Right forelimb (tissue), 1 donor: ENCODE results near the gene MCOLN2.

Source experiments
- DNase-seq: peaks from one replicate; pipeline ENCODE4 v3.0.0-alpha.2; 2018

MCOLN2 gene

DNA sequence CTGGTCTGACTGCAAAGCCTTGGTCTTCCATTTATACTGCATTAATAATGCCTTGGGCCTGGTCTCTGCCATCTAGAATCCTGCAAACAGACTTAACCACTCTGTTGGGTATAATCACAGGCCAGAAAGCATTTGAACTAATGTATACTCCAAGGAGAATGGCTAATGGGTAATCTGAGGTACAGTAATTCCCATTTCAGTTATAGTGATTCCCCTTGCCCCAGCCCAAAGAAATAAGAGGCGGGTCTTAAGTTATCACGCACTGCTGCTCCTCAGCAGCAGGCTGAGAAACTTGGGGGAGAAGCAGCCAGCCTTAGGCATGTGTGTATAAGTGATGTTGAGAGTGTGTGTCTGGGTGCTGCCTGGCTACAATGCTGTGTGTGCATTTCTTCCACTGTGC, 106.3 kb downstream of the MCOLN2 start:
- no peak for DNase-seq

DNA sequence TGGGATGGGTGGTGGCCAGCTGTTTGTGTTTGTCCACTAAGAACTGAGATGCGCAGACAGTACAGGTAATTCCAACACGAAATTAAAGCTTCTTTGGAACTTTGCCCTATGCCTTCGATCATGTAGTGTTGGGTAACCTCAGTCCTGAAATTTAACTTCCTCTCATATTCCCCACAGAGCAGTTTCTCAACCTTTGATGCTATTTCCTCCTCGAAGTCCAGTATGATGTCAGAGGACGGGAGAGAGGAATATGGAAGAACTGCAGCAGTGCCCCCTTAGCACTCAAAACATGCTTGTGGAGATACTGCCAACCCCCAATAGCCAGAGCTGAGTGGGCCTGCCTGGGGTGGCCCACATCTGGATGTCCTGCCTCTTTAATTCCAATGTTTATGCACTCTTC, 107.5 kb downstream of the MCOLN2 start:
- no peak for DNase-seq

- DNase-seq = no peak
Observed at GRCh38 chr1:84888753-84889152, 108.2 kb downstream of the MCOLN2 start.

GRCh38 chr1:84887261-84887934, 109.5 kb downstream of the MCOLN2 start:
- no peak for DNase-seq

GRCh38 chr1:84885469-84885868, 111.4 kb downstream of the MCOLN2 start:
- DNase-seq = no peak

DNA sequence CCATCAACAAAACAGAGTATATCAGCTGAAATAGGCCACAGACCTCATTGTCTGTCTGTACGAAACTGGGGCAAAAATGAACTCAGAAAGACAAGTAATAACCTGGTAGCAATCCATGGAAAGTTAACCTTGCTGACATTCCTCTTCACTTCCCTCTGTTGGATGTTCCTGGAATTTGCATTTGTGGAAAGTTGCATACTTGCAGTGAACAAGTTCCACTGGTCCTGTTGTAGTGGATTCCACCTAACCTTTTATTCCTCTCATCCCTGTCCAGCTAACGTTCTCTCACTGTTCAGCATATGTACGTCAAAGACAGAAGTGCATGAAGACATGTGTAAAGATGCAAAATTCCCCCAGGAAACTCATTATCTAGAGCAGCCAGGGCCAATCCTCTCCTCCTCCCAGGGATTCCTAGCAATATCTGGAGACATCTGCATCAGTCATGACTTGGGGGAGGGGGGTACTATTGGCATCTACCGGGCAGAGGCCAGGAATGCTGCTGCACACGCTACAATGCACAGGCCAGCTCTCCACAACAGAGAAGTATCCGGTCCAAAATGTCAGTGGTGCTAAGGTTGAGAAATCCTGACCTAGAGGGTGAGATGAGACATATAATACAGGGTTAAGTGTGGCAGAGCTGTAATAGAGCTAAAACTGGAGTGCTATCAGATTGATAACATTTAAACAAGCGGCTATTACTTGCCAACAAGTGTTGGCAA, 112.1 kb downstream of the MCOLN2 start:
- DNase-seq = no peak

GRCh38 chr1:84883286-84883685, 113.6 kb downstream of the MCOLN2 start:
- no peak for DNase-seq

- no peak for DNase-seq
Observed at GRCh38 chr1:84877592-84877991, 119.3 kb downstream of the MCOLN2 start.

DNA sequence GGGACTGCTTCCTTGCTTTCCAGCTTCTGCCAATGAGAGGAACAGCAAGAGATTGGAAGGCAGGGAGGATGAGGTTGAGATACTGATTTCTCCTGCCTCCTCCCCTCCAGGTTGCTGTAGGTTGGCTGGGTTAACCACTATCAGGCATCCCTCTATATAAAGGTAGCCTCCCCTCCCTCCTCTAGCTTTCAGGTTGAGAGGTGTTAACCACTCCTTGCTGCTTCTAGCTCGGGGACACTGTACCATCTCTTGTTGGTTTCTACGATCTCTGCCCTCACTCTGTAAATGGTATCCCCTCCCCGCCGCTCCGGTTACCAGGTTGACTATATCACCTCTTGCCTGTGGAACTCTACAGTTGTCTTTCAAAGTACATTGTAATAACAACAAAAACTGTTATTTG, 120.6 kb downstream of the MCOLN2 start:
- DNase-seq = no peak
